Neural crest cell (in vitro differentiated cells): ENCODE measurements around the gene DOLPP1. TPM values are rescaled to one million over a fixed set of nuclear protein-coding genes. Genes with fewer than 3 reads are reported as not detected.

Experiments
- DNase-seq: peaks from one replicate; pipeline ENCODE4 v3.0.0; 2021; ENCODE audit warnings: low read depth, mixed read lengths, low spot score
- H3K27ac Mint-ChIP-seq: one replicate; pipeline ENCODE4 v1.8.0; 2021; ENCODE audit warnings: mild to moderate bottlenecking, mixed read lengths; ENCODE audit not compliant: unreplicated experiment
- H3K27me3 Mint-ChIP-seq: 2 replicates; pipeline ENCODE4 v1.8.0; 2021; ENCODE audit warnings: low read depth, mild to moderate bottlenecking, mixed read lengths
- H3K36me3 Mint-ChIP-seq: 2 replicates; pipeline ENCODE4 v1.8.0; 2021; ENCODE audit warnings: low read depth, mild to moderate bottlenecking, mixed read lengths
- H3K4me1 Mint-ChIP-seq: 2 replicates; pipeline ENCODE4 v1.8.0; 2021; ENCODE audit warnings: mixed read lengths
- H3K4me3 Mint-ChIP-seq: one replicate; pipeline ENCODE4 v1.8.0; 2021; ENCODE audit warnings: mild to moderate bottlenecking, mixed read lengths
- H3K9me3 Mint-ChIP-seq: 2 replicates; pipeline ENCODE4 v1.8.0; 2021; ENCODE audit warnings: mixed read lengths
- total RNA-seq: library from RNA; stranded (reverse); gene quantifications from 2 replicates; pipeline ENCODE4 v1.2.1, GENCODE V29; 2021
- TF ChIP-seq, protein P1 (sequence below): fragments of 200-600 bp; sonication (generic); conservative IDR thresholded peaks from 2 replicates; pipeline ENCODE4 v1.5.0; 2021; ENCODE audit warnings: antibody characterized with exemption, mild to moderate bottlenecking

Gene DOLPP1
- total RNA-seq, 1 donor from 2014 or later, result 43.1 TPM

DNA sequence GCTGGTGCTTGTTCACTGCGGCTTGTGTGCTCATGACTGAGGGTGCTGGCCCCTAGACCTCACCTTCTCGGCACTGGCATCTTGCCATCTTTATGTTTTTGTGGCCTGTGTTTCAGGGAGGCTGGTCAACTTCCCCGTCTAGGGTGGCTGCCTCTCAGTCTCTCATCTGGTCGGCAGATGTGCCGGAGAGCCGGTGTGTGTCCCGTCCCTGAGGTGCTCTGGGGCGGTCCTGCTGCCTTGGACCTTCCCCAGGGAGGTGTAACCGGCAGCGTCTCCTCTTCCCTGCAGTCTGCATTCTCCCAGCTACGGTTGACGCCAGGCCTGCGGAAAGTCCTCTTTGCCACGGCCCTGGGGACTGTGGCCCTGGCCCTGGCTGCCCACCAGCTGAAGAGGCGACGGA is 38.9 kb upstream of the DOLPP1 start:
- DNase-seq, result no peak

GRCh38 chr9:129052592-129052991 is 28.3 kb upstream of the DOLPP1 start:
- peaks cover 2% of the 10 kb centered on the region for H3K36me3 Mint-ChIP-seq
- DNase-seq, result no peak
- H3K9me3 Mint-ChIP-seq, result no peaks in the 10 kb centered on the region
- TF ChIP-seq, protein P1, sequence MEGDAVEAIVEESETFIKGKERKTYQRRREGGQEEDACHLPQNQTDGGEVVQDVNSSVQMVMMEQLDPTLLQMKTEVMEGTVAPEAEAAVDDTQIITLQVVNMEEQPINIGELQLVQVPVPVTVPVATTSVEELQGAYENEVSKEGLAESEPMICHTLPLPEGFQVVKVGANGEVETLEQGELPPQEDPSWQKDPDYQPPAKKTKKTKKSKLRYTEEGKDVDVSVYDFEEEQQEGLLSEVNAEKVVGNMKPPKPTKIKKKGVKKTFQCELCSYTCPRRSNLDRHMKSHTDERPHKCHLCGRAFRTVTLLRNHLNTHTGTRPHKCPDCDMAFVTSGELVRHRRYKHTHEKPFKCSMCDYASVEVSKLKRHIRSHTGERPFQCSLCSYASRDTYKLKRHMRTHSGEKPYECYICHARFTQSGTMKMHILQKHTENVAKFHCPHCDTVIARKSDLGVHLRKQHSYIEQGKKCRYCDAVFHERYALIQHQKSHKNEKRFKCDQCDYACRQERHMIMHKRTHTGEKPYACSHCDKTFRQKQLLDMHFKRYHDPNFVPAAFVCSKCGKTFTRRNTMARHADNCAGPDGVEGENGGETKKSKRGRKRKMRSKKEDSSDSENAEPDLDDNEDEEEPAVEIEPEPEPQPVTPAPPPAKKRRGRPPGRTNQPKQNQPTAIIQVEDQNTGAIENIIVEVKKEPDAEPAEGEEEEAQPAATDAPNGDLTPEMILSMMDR, result no peak
- H3K4me1 Mint-ChIP-seq, result no peaks in the 10 kb centered on the region
- H3K4me3 Mint-ChIP-seq, result no peak overlapping the region
- H3K27me3 Mint-ChIP-seq, result no peaks in the 10 kb centered on the region
- no peak overlapping the region for H3K27ac Mint-ChIP-seq

More for the DNA sequence above, 38.9 kb upstream of the DOLPP1 start:
- Mint-ChIP-seq H3K9me3 (no peaks in the 10 kb centered on the region), H3K27ac (no peak overlapping the region), H3K4me3 (no peak overlapping the region), H3K4me1 (peaks cover 11% of the 10 kb centered on the region), H3K36me3 (no peaks in the 10 kb centered on the region), H3K27me3 (no peaks in the 10 kb centered on the region)
- TF ChIP-seq, protein P1, result no peak

GRCh38 chr9:129053020-129053419 is 27.9 kb upstream of the DOLPP1 start:
- Mint-ChIP-seq H3K36me3 (peaks cover 2% of the 10 kb centered on the region), H3K4me3 (no peak overlapping the region), H3K9me3 (no peaks in the 10 kb centered on the region), H3K27ac (no peak overlapping the region), H3K4me1 (no peaks in the 10 kb centered on the region), H3K27me3 (no peaks in the 10 kb centered on the region)
- DNase-seq, result no peak
- TF ChIP-seq, protein P1, result no peak

DNA sequence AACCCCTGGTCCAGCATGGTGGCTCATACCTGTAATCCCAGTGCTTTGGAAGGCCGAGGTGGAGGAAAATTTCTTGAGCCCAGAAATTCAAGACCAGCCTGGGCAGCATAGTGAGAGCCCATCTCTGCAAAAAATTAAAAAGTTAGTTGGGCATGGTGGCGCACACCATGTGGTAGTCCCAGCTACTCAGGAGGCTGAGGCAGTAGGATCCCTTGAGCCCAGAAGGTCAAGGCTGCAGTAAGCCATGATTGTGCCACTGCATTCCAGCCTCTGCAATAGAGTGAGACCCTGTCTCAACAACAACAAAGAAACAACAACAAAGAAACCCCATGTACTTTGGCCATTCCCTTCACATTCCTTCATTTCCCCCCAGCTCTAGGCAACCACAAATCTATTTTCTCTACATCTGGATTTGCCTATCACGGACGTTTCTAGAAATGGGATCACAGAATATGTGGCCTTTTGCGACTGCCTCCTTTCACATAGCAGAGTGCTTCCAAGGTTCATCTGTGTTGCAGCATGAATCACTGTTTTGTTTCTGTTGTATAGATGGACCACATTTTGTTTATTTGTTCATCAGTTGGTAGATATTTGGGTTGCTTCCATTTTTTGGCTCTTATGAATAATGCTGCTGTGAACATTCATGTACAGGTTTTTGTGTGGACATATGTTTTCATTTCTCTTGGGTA is 26.6 kb upstream of the DOLPP1 start:
- TF ChIP-seq, protein P1, result no peak
- no peaks in the 10 kb centered on the region for H3K4me1 Mint-ChIP-seq
- H3K4me3 Mint-ChIP-seq, result no peak overlapping the region
- no peak overlapping the region for H3K27ac Mint-ChIP-seq
- H3K27me3 Mint-ChIP-seq, result no peaks in the 10 kb centered on the region
- peaks cover 2% of the 10 kb centered on the region for H3K36me3 Mint-ChIP-seq
- no peak for DNase-seq
- no peaks in the 10 kb centered on the region for H3K9me3 Mint-ChIP-seq

GRCh38 chr9:129058965-129059795 is 21.7 kb upstream of the DOLPP1 start:
- TF ChIP-seq, protein P1, result no peak
- H3K36me3 Mint-ChIP-seq, result peaks cover 2% of the 10 kb centered on the region
- no peak overlapping the region for H3K4me3 Mint-ChIP-seq
- H3K9me3 Mint-ChIP-seq, result no peaks in the 10 kb centered on the region
- H3K27me3 Mint-ChIP-seq, result no peaks in the 10 kb centered on the region
- H3K27ac Mint-ChIP-seq, result no peak overlapping the region
- no peaks in the 10 kb centered on the region for H3K4me1 Mint-ChIP-seq
- no peak for DNase-seq
